H9 (cell line): ENCODE results near the gene SLC9A9. TPM values are rescaled to one million over a fixed set of nuclear protein-coding genes. Genes with fewer than 3 reads are reported as not detected.

ENCODE experiments used
- DNase-seq: peaks from one replicate; pipeline ENCODE4 v3.0.0-alpha.2; 2017
- H2AFZ ChIP-seq: one replicate; pipeline ENCODE4 v1.6.1; 2013; ENCODE audit warnings: mild to moderate bottlenecking, low read length, control low read depth, moderate library complexity
- H2AK5ac ChIP-seq: 2 replicates; pipeline ENCODE4 v1.6.1; 2013; ENCODE audit warnings: low read length, control low read depth, mixed read lengths; ENCODE audit not compliant: insufficient read length
- H2BK120ac ChIP-seq: one replicate; pipeline ENCODE4 v1.6.1; 2013; ENCODE audit warnings: low read depth, mild to moderate bottlenecking, low read length, control low read depth, inconsistent platforms; ENCODE audit not compliant: poor library complexity, severe bottlenecking
- H2BK12ac ChIP-seq: 2 replicates; pipeline ENCODE4 v1.6.1; 2013; ENCODE audit warnings: low read length, control low read depth, mixed read lengths, low read depth; ENCODE audit not compliant: insufficient read length
- H2BK15ac ChIP-seq: 2 replicates; pipeline ENCODE4 v1.6.1; 2013; ENCODE audit warnings: low read depth, low read length, control low read depth
- H2BK20ac ChIP-seq: one replicate; pipeline ENCODE4 v1.6.1; 2013; ENCODE audit warnings: low read depth, mild to moderate bottlenecking, low read length, control low read depth, inconsistent platforms; ENCODE audit not compliant: poor library complexity, severe bottlenecking
- H2BK5ac ChIP-seq: 2 replicates; pipeline ENCODE4 v1.6.1; 2013; ENCODE audit warnings: low read length, control low read depth, mixed read lengths; ENCODE audit not compliant: insufficient read length
- H3K14ac ChIP-seq: 2 replicates; pipeline ENCODE4 v1.6.1; 2013; ENCODE audit warnings: low read length, control low read depth; ENCODE audit not compliant: insufficient read depth
- H3K18ac ChIP-seq: 2 replicates; pipeline ENCODE4 v1.6.1; 2013; ENCODE audit warnings: low read depth, mild to moderate bottlenecking, mixed read lengths, low read length, control low read depth; ENCODE audit not compliant: insufficient read length
- H3K23ac ChIP-seq: 2 replicates; pipeline ENCODE4 v1.6.1; 2013; ENCODE audit warnings: low read length, control low read depth, mixed read lengths, low read depth; ENCODE audit not compliant: insufficient read length
- H3K23me2 ChIP-seq: 2 replicates; pipeline ENCODE4 v1.6.1; 2013; ENCODE audit warnings: low read depth, mild to moderate bottlenecking, mixed read lengths, low read length, control low read depth; ENCODE audit not compliant: insufficient read length, poor library complexity, severe bottlenecking
- H3K27ac ChIP-seq: 2 replicates; pipeline ENCODE4 v1.5.1; 2013; ENCODE audit warnings: low read length, control low read depth, mixed read lengths, low read depth; ENCODE audit not compliant: insufficient read length
- H3K27me3 ChIP-seq: 2 replicates; pipeline ENCODE4 v1.6.1; 2013; ENCODE audit warnings: low read length, control low read depth, inconsistent platforms; ENCODE audit not compliant: insufficient read depth
- H3K4ac ChIP-seq: 2 replicates; pipeline ENCODE4 v1.6.1; 2013; ENCODE audit warnings: low read depth, mild to moderate bottlenecking, control low read depth, inconsistent platforms, low read length, moderate library complexity
- H3K4me1 ChIP-seq: 2 replicates; pipeline ENCODE4 v1.6.1; 2013; ENCODE audit warnings: low read length, control low read depth, inconsistent platforms; ENCODE audit not compliant: insufficient read depth
- H3K4me2 ChIP-seq: 2 replicates; pipeline ENCODE4 v1.6.1; 2013; ENCODE audit warnings: low read length, control low read depth, mixed read lengths; ENCODE audit not compliant: insufficient read length, insufficient read depth
- H3K56ac ChIP-seq: 2 replicates; pipeline ENCODE4 v1.6.1; 2013; ENCODE audit warnings: low read depth, mild to moderate bottlenecking, mixed read lengths, low read length, control low read depth; ENCODE audit not compliant: insufficient read length
- H3K79me1 ChIP-seq: 2 replicates; pipeline ENCODE4 v1.6.1; 2013; ENCODE audit warnings: low read depth, mild to moderate bottlenecking, moderate library complexity, low read length, control low read depth, inconsistent platforms; ENCODE audit not compliant: insufficient read depth, poor library complexity, severe bottlenecking
- H3K79me2 ChIP-seq: 2 replicates; pipeline ENCODE4 v1.6.1; 2013; ENCODE audit warnings: low read length, control low read depth, inconsistent platforms; ENCODE audit not compliant: insufficient read depth
- H3K9ac ChIP-seq: 2 replicates; pipeline ENCODE4 v1.6.1; 2013; ENCODE audit warnings: low read length, control low read depth, mixed read lengths; ENCODE audit not compliant: insufficient read length; ENCODE audit errors: extremely low read depth
- H3K9me3 ChIP-seq: one replicate; pipeline ENCODE4 v1.6.1; 2013; ENCODE audit warnings: low read depth, low read length, inconsistent platforms; ENCODE audit not compliant: control insufficient read depth
- H3T11ph ChIP-seq: one replicate; pipeline ENCODE4 v1.6.1; 2013; ENCODE audit warnings: mild to moderate bottlenecking, low read length, control low read depth, inconsistent platforms
- H4K20me1 ChIP-seq: one replicate; pipeline ENCODE4 v1.6.1; 2013; ENCODE audit not compliant: control insufficient read depth, insufficient read length, insufficient read depth
- H4K5ac ChIP-seq: 2 replicates; pipeline ENCODE4 v1.6.1; 2013; ENCODE audit warnings: low read depth, mild to moderate bottlenecking, mixed read lengths, low read length, control low read depth; ENCODE audit not compliant: insufficient read length
- H4K8ac ChIP-seq: replicated peaks from 2 replicates; pipeline ENCODE4 v1.6.1; 2013; ENCODE audit warnings: low read length, control low read depth, mixed read lengths, low read depth; ENCODE audit not compliant: insufficient read length
- H4K91ac ChIP-seq: 2 replicates; pipeline ENCODE4 v1.6.1; 2013; ENCODE audit warnings: low read depth, mild to moderate bottlenecking, moderate library complexity, mixed read lengths, low read length, control low read depth; ENCODE audit not compliant: insufficient read length
- H3K27ac Mint-ChIP-seq, 3 experiments: 2 replicates in 2 of 3; 3 replicates in 1 of 3; pipeline ENCODE4 v1.8.0; 2020 to 2021; ENCODE audit warnings: mixed read lengths in 3 of 3, mild to moderate bottlenecking in 1 of 3, moderate library complexity in 1 of 3
- H3K27me3 Mint-ChIP-seq: 2 replicates; pipeline ENCODE4 v1.8.0; 2021; ENCODE audit warnings: low read depth, mild to moderate bottlenecking, moderate library complexity, mixed read lengths
- H3K36me3 Mint-ChIP-seq, 3 experiments: 2 replicates in 2 of 3; 3 replicates in 1 of 3; pipeline ENCODE4 v1.8.0; 2020 to 2021; ENCODE audit warnings: low read depth in 3 of 3, mixed read lengths in 3 of 3; ENCODE audit not compliant: insufficient read depth in 1 of 3
- H3K4me1 Mint-ChIP-seq, 2 experiments: 2 replicates each; pipeline ENCODE4 v1.8.0; 2020; ENCODE audit warnings: mixed read lengths in 2 of 2
- H3K4me3 Mint-ChIP-seq, 2 experiments: 2 replicates in 1 of 2; 3 replicates in 1 of 2; pipeline ENCODE4 v1.8.0; 2020 to 2021; ENCODE audit warnings: mild to moderate bottlenecking in 2 of 2, mixed read lengths in 2 of 2, moderate library complexity in 1 of 2
- H3K9me3 Mint-ChIP-seq, 2 experiments: 2 replicates in 1 of 2; 3 replicates in 1 of 2; pipeline ENCODE4 v1.8.0; 2020; ENCODE audit warnings: mild to moderate bottlenecking in 2 of 2, mixed read lengths in 2 of 2, moderate library complexity in 1 of 2
- WGBS: extraction: QIAGEN DNeasy Blood & Tissue Kit; methylation state at CpG from one replicate; pipeline ENCODE4 v1.1.7; 2013; ENCODE audit warnings: missing lambda C conversion rate, low lambda C conversion rate, mixed read lengths; ENCODE audit not compliant: insufficient read length; ENCODE audit errors: extremely low coverage; 5-methylcytosine and 5-hydroxymethylcytosine counted together
- total RNA-seq: library from RNA; stranded (reverse); gene quantifications from 2 replicates; pipeline ENCODE4 v1.2.1, GENCODE V29; 2021
- TF ChIP-seq, protein P1 (sequence below): fragments of 200-600 bp; sonication (generic); conservative IDR thresholded peaks from 3 replicates; pipeline ENCODE4 v1.8.0; 2021; ENCODE audit warnings: antibody characterized with exemption, mild to moderate bottlenecking

The SLC9A9 gene
- total RNA-seq, 1 experiment from 2014 or later: 0.35 TPM

DNA sequence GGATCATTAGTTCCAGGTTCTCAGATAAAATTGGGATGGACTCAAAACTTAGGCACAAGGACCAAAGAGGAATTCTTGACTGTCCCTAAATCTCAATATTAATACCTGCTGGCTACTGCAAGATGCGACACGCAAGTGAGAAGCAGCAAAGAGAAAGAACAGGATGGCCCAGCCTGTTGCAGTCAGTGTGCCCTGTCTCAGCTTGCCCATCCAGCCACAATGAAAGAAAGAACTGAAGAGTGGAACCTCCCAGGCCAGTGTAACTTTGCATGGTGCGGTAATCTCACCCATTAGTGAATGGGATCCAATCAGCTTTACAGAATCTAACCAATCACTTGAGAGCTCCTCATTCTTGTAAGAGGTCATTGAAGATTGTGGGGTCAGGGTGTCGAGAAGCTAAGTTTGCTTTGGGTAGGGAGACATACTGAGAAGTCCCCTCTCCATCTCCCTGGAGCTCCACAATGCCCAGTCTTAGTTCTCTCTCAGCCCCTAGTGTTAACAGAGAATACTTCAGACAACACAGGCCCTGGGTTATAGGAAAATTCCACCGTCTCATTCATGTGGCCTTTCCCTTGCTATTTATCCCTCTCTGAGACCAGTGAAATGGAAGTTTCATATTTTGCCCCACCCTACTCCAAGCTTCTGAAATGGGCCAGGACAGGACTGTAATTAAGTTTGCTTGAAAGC is 3.2 kb upstream of the SLC9A9 start:
- no peak overlapping the region for H2BK120ac ChIP-seq
- no peak overlapping the region for H4K5ac ChIP-seq
- no peaks in the 10 kb centered on the region for H3K9me3 ChIP-seq
- H2BK20ac ChIP-seq: no peak overlapping the region
- H3K9ac ChIP-seq: no peak overlapping the region
- H3T11ph ChIP-seq: no peak overlapping the region
- H2AK5ac ChIP-seq: no peak overlapping the region
- no peak for DNase-seq
- H4K8ac ChIP-seq: no peak overlapping the region
- H3K79me1 ChIP-seq: no peaks in the 10 kb centered on the region
- no peaks in the 10 kb centered on the region for H3K27me3 Mint-ChIP-seq
- no peak overlapping the region for H2BK15ac ChIP-seq
- no peaks in the 10 kb centered on the region for H3K23me2 ChIP-seq
- H3K4me1 ChIP-seq: no peaks in the 10 kb centered on the region; the same call in 1 of the 2 replicates
- WGBS: no CpG with 5 or more reads among the region's 5 CpGs
- H3K27me3 ChIP-seq: no peaks in the 10 kb centered on the region
- H4K91ac ChIP-seq: no peak overlapping the region
- H4K20me1 ChIP-seq: no peaks in the 10 kb centered on the region
- H3K14ac ChIP-seq: no peak overlapping the region
- no peak overlapping the region for H3K27ac Mint-ChIP-seq
- no peak overlapping the region for H2BK12ac ChIP-seq
- no peak overlapping the region for H3K23ac ChIP-seq
- TF ChIP-seq, protein P1, sequence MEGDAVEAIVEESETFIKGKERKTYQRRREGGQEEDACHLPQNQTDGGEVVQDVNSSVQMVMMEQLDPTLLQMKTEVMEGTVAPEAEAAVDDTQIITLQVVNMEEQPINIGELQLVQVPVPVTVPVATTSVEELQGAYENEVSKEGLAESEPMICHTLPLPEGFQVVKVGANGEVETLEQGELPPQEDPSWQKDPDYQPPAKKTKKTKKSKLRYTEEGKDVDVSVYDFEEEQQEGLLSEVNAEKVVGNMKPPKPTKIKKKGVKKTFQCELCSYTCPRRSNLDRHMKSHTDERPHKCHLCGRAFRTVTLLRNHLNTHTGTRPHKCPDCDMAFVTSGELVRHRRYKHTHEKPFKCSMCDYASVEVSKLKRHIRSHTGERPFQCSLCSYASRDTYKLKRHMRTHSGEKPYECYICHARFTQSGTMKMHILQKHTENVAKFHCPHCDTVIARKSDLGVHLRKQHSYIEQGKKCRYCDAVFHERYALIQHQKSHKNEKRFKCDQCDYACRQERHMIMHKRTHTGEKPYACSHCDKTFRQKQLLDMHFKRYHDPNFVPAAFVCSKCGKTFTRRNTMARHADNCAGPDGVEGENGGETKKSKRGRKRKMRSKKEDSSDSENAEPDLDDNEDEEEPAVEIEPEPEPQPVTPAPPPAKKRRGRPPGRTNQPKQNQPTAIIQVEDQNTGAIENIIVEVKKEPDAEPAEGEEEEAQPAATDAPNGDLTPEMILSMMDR: peak; percentile 38; the same call in 2 of the 3 replicates
- H2BK5ac ChIP-seq: no peak overlapping the region
- no peak overlapping the region for H3K18ac ChIP-seq
- no peaks in the 10 kb centered on the region for H3K36me3 Mint-ChIP-seq
- no peaks in the 10 kb centered on the region for H3K79me2 ChIP-seq
- no peak overlapping the region for H3K27ac ChIP-seq
- H3K4me3 Mint-ChIP-seq: no peak overlapping the region
- H3K4ac ChIP-seq: no peak overlapping the region
- no peak overlapping the region for H3K56ac ChIP-seq
- H2AFZ ChIP-seq: no peak overlapping the region
- H3K9me3 Mint-ChIP-seq: no peaks in the 10 kb centered on the region
- H3K4me1 Mint-ChIP-seq: peaks cover 25% of the 10 kb centered on the region in 2 experiments
- no peak overlapping the region for H3K4me2 ChIP-seq
